ENCODE results near the gene TIPARP. TPM values are rescaled to one million over a fixed set of nuclear protein-coding genes. Genes with fewer than 3 reads are reported as not detected.

TIPARP gene
- total RNA-seq, 2 experiments from 2014 or later, result 10.0 to 13.4 TPM

- POLR2A ChIA-PET, result interaction anchor here (0.8 to 1.6 kb wide), 4 partner anchors 8 to 454 kb away, joined by 3 to 6 read pairs (median 4); no protein-coding TSS in a partner anchor
- H3K4me3 ChIP-seq (ENCODE audit: low read depth, low read length, poor library complexity, severe bottlenecking), result no peak overlapping the region
These were observed 13.2 kb upstream of the TIPARP start for GRCh38 chr3:156661155-156661554.

GRCh38 chr3:156664011-156664830 lies 10.2 kb upstream of the TIPARP start:
- DNase-seq (ENCODE audit: low spot score), result no peak
- H3K9me2 ChIP-seq (ENCODE audit: insufficient read depth, low read length), result no peaks in the 10 kb centered on the region
- H2AFZ ChIP-seq (ENCODE audit: low read length), result peak overlapping the region; percentile 54; the same call in 1 of the 2 replicates
- intact Hi-C loops (cut with micrococcal nuclease; ENCODE audit: unreplicated experiment), result no loop called here
- H3K4me1 ChIP-seq (ENCODE audit: insufficient read depth, low read length, poor library complexity, severe bottlenecking), result peaks cover 14% of the 10 kb centered on the region
- BruUV-seq (replicated peaks), result no TSS peak
- no peak overlapping the region for H3K27ac ChIP-seq (ENCODE audit: low read depth, low read length, poor library complexity, severe bottlenecking)
- no peak overlapping the region for H3K4me3 ChIP-seq (ENCODE audit: low read depth, low read length, poor library complexity, severe bottlenecking)
- H3K79me2 ChIP-seq (ENCODE audit: insufficient read depth, low read depth, low read length), result no peaks in the 10 kb centered on the region
- peak overlapping the region; percentile 28 for H3K4me2 ChIP-seq (ENCODE audit: low read length)
- POLR2A ChIA-PET, result interaction anchor here (0.8 to 2.3 kb wide), 7 partner anchors 10 to 424 kb away, joined by 3 to 15 read pairs (median 6); partner anchors contain the start of genes SSR3 and TIPARP
- CTCF ChIA-PET (ENCODE audit: unreplicated experiment), result no interaction called here
- no peaks in the 10 kb centered on the region for H4K20me1 ChIP-seq (ENCODE audit: insufficient read depth, low read length)
- H3K9me3 ChIP-seq (ENCODE audit: low read length), result no peaks in the 10 kb centered on the region
- TF ChIP-seq CTCF (conservative IDR thresholded peaks at IDR 0.05; ENCODE audit: low read length) (no peak), EZH2phosphoT487 (IDR thresholded peaks at IDR 0.05; ENCODE audit: borderline replicate concordance, low read depth, low read length) (no peak)
- H3K36me3 ChIP-seq (ENCODE audit: insufficient read depth, low read length), result no peaks in the 10 kb centered on the region

More at GRCh38 chr3:156661155-156661554, 13.2 kb upstream of the TIPARP start:
- Histone ChIP-seq H4K20me1 (ENCODE audit: insufficient read depth, low read length) (no peaks in the 10 kb centered on the region), H3K36me3 (ENCODE audit: insufficient read depth, low read length) (no peaks in the 10 kb centered on the region), H3K4me2 (ENCODE audit: low read length) (no peak overlapping the region), H3K27ac (ENCODE audit: low read depth, low read length, poor library complexity, severe bottlenecking) (no peak overlapping the region), H2AFZ (ENCODE audit: low read length) (no peak overlapping the region), H3K79me2 (ENCODE audit: insufficient read depth, low read depth, low read length) (no peaks in the 10 kb centered on the region), H3K9me2 (ENCODE audit: insufficient read depth, low read length) (no peaks in the 10 kb centered on the region), H3K9me3 (ENCODE audit: low read length) (no peaks in the 10 kb centered on the region), H3K4me1 (ENCODE audit: insufficient read depth, low read length, poor library complexity, severe bottlenecking) (peaks cover 14% of the 10 kb centered on the region)
- TF ChIP-seq CTCF (conservative IDR thresholded peaks at IDR 0.05; ENCODE audit: low read length), result no peak
- no peak for TF ChIP-seq EZH2phosphoT487 (IDR thresholded peaks at IDR 0.05; ENCODE audit: borderline replicate concordance, low read depth, low read length)
- no peak for DNase-seq (ENCODE audit: low spot score)
- CTCF ChIA-PET (ENCODE audit: unreplicated experiment), result no interaction called here
- intact Hi-C loops (cut with micrococcal nuclease; ENCODE audit: unreplicated experiment), result no loop called here
- BruUV-seq (replicated peaks), result no TSS peak

GRCh38 chr3:156664831-156665178 lies 9.6 kb upstream of the TIPARP start:
- ChIA-PET POLR2A (interaction anchor here (0.8 to 2.3 kb wide), 7 partner anchors 9 to 111 kb away, joined by 3 to 15 read pairs (median 6); partner anchors contain the start of genes SSR3 and TIPARP), CTCF (ENCODE audit: unreplicated experiment) (no interaction called here)
- Histone ChIP-seq H3K9me3 (ENCODE audit: low read length) (no peaks in the 10 kb centered on the region), H4K20me1 (ENCODE audit: insufficient read depth, low read length) (no peaks in the 10 kb centered on the region), H3K36me3 (ENCODE audit: insufficient read depth, low read length) (no peaks in the 10 kb centered on the region), H3K9me2 (ENCODE audit: insufficient read depth, low read length) (no peaks in the 10 kb centered on the region), H3K4me1 (ENCODE audit: insufficient read depth, low read length, poor library complexity, severe bottlenecking) (peaks cover 14% of the 10 kb centered on the region), H3K4me3 (ENCODE audit: low read depth, low read length, poor library complexity, severe bottlenecking) (no peak overlapping the region), H3K4me2 (ENCODE audit: low read length) (peak overlapping the region; percentile 28), H3K27ac (ENCODE audit: low read depth, low read length, poor library complexity, severe bottlenecking) (no peak overlapping the region), H2AFZ (ENCODE audit: low read length) (peak overlapping the region; percentile 54; the same call in 1 of the 2 replicates), H3K79me2 (ENCODE audit: insufficient read depth, low read depth, low read length) (no peaks in the 10 kb centered on the region)
- TF ChIP-seq CTCF (conservative IDR thresholded peaks at IDR 0.05; ENCODE audit: low read length) (no peak), EZH2phosphoT487 (IDR thresholded peaks at IDR 0.05; ENCODE audit: borderline replicate concordance, low read depth, low read length) (no peak)
- DNase-seq (ENCODE audit: low spot score), result no peak
- BruUV-seq (replicated peaks), result no TSS peak
- intact Hi-C loops (cut with micrococcal nuclease; ENCODE audit: unreplicated experiment), result no loop called here

All from OCI-LY7 (cell line).